22Rv1 (cell line): ENCODE measurements around the gene SYT15.

Experiments
- H3K27ac ChIP-seq: fragments of 450-650 bp; 2 replicates; pipeline ENCODE4 v1.5.1; 2017
- CTCF ChIP-seq: fragments of 450-650 bp; IDR thresholded peaks from 2 replicates; pipeline ENCODE4 v1.5.1; 2017; ENCODE audit warnings: mild to moderate bottlenecking
- ZFX ChIP-seq: fragments of 450-650 bp; IDR thresholded peaks from 2 replicates; pipeline ENCODE4 v1.6.1; 2017; ENCODE audit warnings: antibody characterized with exemption, borderline replicate concordance

The SYT15 gene

GRCh38 chr10:46552526-46553237, 26.2 kb upstream of the SYT15 start:
- TF ChIP-seq ZFX = no peak
- no peak for TF ChIP-seq CTCF
- no peak overlapping the region for H3K27ac ChIP-seq

GRCh38 chr10:46553238-46554049, 25.5 kb upstream of the SYT15 start:
- H3K27ac ChIP-seq = no peak overlapping the region
- TF ChIP-seq CTCF (no peak), ZFX (no peak)

GRCh38 chr10:46554166-46554781, 24.7 kb upstream of the SYT15 start:
- TF ChIP-seq ZFX (no peak), CTCF (no peak)
- no peak overlapping the region for H3K27ac ChIP-seq

- TF ChIP-seq CTCF (no peak), ZFX (no peak)
- no peak overlapping the region for H3K27ac ChIP-seq
Measured at GRCh38 chr10:46555366-46555712, 23.6 kb upstream of the SYT15 start.

GRCh38 chr10:46555713-46556514, 23.0 kb upstream of the SYT15 start:
- no peak overlapping the region for H3K27ac ChIP-seq
- TF ChIP-seq CTCF (no peak), ZFX (no peak)

GRCh38 chr10:46556515-46557318, 22.2 kb upstream of the SYT15 start, which contains the start of gene GPRIN2:
Gene GPRIN2, minus strand, starts transcription at chr10:46556658. Its CDS starts 5,922 bp downstream, at chr10:46550736.
- no peak within 1 kb of the TSS for H3K27ac ChIP-seq
- TF ChIP-seq CTCF = no peak
- no peak for TF ChIP-seq ZFX
